Gastroesophageal sphincter (tissue), 4 donors: ENCODE measurements around the gene CHRNB2. TPM values are rescaled to one million over a fixed set of nuclear protein-coding genes. Genes with fewer than 3 reads are reported as not detected.

Source experiments
- ATAC-seq: fragments of 150-250 bp; one replicate; pipeline ENCODE4 v1.9.1; 2016; ENCODE audit warnings: mild to moderate bottlenecking, moderate library complexity
- H3K27ac ChIP-seq, 4 donors: fragments of 200-600 bp; sonication (generic) in 3 of 4; 1 replicate in 3 of 4; 2 replicates in 1 of 4; pipeline ENCODE4 v1.5.1; 2016 to 2019
- H3K27me3 ChIP-seq: fragments of 200-600 bp; sonication (generic); one replicate; pipeline ENCODE4 v1.5.1; 2019
- H3K36me3 ChIP-seq, 2 donors: fragments of 200-600 bp; sonication (generic); one replicate each; pipeline ENCODE4 v1.5.1; 2019; ENCODE audit warnings: control low read depth in 1 of 2
- H3K4me1 ChIP-seq, 3 donors: fragments of 200-600 bp; sonication (generic); 1 replicate in 2 of 3; 2 replicates in 1 of 3; pipeline ENCODE4 v1.5.1; 2016 to 2019; ENCODE audit warnings: control low read depth in 2 of 3
- H3K4me3 ChIP-seq, 2 donors: fragments of 200-600 bp; sonication (generic); one replicate each; pipeline ENCODE4 v1.5.1; 2019; ENCODE audit warnings: mild to moderate bottlenecking in 1 of 2, moderate library complexity in 1 of 2
- H3K9me3 ChIP-seq, 3 donors: fragments of 200-600 bp; sonication (generic); one replicate each; pipeline ENCODE4 v1.5.1; 2017 to 2019; ENCODE audit warnings: control low read depth in 2 of 3
- EP300 ChIP-seq: sonication (generic); formaldehyde crosslinking; IDR thresholded peaks from one replicate; pipeline ENCODE4 v1.6.1; 2017; ENCODE audit warnings: antibody characterized with exemption, mild to moderate bottlenecking
- POLR2A ChIP-seq, 2 donors: fragments of 450-650 bp; IDR thresholded peaks; one replicate each; pipeline ENCODE4 v1.6.1; 2017; ENCODE audit warnings: antibody characterized with exemption in 2 of 2, mild to moderate bottlenecking in 2 of 2, moderate library complexity in 1 of 2
- POLR2AphosphoS5 ChIP-seq: sonication (generic); formaldehyde crosslinking; IDR thresholded peaks from one replicate; pipeline ENCODE4 v1.6.1; 2017; ENCODE audit warnings: antibody characterized with exemption
- WGBS, 2 donors: methylation state at CpG; one replicate each; pipeline ENCODE4 v1.1.5; 2018; ENCODE audit warnings: low coverage in 1 of 2; 5-methylcytosine and 5-hydroxymethylcytosine counted together
- total RNA-seq, 4 donors: library from RNA; depleted of rRNA; stranded (reverse); fragments of >200 nt; gene quantifications; one replicate each; pipeline ENCODE4 v1.1.0, GENCODE V29; 2016
- TF ChIP-seq, protein P1 (sequence below), 4 experiments: fragments of 200-600 bp in 2 of 4; fragments of 450-650 bp in 2 of 4; sonication (generic) in 1 of 4; IDR thresholded peaks; one replicate each; pipeline ENCODE4 v1.5.1; 2017 to 2019; ENCODE audit warnings: antibody characterized with exemption in 4 of 4, mild to moderate bottlenecking in 2 of 4, moderate library complexity in 2 of 4

Gene CHRNB2
- total RNA-seq, 4 donors from 2014 or later: 0.08 to 0.45 (median 0.13) TPM; not detected in 1

DNA sequence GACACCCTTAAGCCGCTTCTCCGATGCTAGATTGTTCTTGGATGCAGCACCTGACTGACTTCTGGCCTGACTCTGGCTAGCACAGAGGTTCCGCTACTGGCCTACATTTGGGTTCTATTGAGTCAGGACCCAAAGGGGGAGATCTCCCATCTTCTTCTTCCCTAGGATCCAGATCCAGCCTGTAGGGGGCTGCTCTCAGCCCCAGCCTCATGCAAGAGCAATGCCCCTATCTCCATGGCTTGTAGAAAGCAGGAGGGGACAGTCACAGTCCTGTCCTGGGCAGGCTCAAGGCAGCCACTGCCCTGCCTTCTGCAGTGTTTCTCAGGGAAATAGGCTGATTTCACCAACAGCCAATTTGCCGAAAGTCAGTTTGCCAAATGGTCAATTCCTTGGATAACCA lies 46.7 kb downstream of the CHRNB2 start:
- TF ChIP-seq EP300: no peak
- no peak for TF ChIP-seq POLR2A (IDR thresholded peaks at IDR 0.05)
- TF ChIP-seq, protein P1, sequence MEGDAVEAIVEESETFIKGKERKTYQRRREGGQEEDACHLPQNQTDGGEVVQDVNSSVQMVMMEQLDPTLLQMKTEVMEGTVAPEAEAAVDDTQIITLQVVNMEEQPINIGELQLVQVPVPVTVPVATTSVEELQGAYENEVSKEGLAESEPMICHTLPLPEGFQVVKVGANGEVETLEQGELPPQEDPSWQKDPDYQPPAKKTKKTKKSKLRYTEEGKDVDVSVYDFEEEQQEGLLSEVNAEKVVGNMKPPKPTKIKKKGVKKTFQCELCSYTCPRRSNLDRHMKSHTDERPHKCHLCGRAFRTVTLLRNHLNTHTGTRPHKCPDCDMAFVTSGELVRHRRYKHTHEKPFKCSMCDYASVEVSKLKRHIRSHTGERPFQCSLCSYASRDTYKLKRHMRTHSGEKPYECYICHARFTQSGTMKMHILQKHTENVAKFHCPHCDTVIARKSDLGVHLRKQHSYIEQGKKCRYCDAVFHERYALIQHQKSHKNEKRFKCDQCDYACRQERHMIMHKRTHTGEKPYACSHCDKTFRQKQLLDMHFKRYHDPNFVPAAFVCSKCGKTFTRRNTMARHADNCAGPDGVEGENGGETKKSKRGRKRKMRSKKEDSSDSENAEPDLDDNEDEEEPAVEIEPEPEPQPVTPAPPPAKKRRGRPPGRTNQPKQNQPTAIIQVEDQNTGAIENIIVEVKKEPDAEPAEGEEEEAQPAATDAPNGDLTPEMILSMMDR (IDR thresholded peaks at IDR 0.05): no peak
- no peak for TF ChIP-seq POLR2AphosphoS5
- Histone ChIP-seq H3K36me3 (peaks cover 0 to 7% of the 10 kb centered on the region in 2 donors), H3K27me3 (no peaks in the 10 kb centered on the region), H3K27ac (no peak overlapping the region), H3K9me3 (no peaks in the 10 kb centered on the region), H3K4me3 (no peak overlapping the region), H3K4me1 (peaks cover 0 to 25% (median 0%) of the 10 kb centered on the region in 3 donors)
- WGBS, 2 donors: 92 to 98% methylated on average over 4 of the region's 4 CpGs
- ATAC-seq: no peak

DNA sequence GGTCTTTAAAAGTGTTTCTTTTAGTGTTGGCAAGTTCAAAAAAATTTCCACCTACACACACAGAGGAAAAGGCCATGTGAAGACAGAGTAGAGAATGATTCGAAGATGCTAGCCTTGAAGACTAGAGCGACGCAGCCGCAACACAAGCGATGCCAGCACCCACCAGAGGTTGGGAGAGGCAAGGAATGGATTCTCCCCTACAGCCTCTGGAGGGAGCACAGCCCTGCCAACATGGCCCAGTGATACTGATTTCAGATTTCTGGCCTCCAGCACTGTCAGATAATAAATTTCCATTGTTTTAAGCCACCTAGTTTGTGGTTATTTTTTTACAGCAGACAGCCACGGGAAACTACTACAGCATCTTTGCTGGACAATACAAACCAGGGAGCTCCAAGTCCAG lies 47.3 kb downstream of the CHRNB2 start:
- Histone ChIP-seq H3K4me3 (no peak overlapping the region), H3K27me3 (no peaks in the 10 kb centered on the region), H3K4me1 (peaks cover 0 to 22% (median 0%) of the 10 kb centered on the region in 3 donors), H3K27ac (no peak overlapping the region), H3K36me3 (peaks cover 0 to 7% of the 10 kb centered on the region in 2 donors), H3K9me3 (no peaks in the 10 kb centered on the region)
- no peak for ATAC-seq
- no peak for TF ChIP-seq POLR2AphosphoS5
- TF ChIP-seq, protein P1 (IDR thresholded peaks at IDR 0.05): no peak
- no peak for TF ChIP-seq EP300
- TF ChIP-seq POLR2A (IDR thresholded peaks at IDR 0.05): no peak
- WGBS, 2 donors: 59 to 61% methylated on average over 3 to 6 of the region's 6 CpGs

DNA sequence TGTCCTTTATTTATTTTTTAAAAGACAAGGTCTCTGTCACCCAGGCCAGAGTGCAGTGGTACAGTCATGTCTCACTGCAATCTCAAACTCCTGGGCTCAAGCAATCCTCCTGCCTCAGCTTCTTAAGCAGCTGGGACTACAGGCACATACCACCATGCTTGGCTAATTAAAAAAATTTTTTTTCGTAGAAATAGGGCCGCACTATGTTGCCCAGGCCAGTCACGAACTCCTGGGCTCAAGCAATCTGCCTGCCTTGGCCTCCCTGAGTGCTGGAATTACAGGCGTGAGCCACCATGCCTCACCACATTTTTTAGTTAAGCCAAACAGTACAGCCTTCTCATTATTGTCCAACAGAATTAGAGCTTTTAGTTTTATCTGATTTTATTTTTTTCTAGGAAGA lies 47.8 kb downstream of the CHRNB2 start:
- H3K27me3 ChIP-seq: no peaks in the 10 kb centered on the region
- H3K4me3 ChIP-seq: no peak overlapping the region
- TF ChIP-seq, protein P1 (IDR thresholded peaks at IDR 0.05): no peak
- TF ChIP-seq POLR2A (IDR thresholded peaks at IDR 0.05) (no peak), POLR2AphosphoS5 (no peak), EP300 (no peak)
- no peak overlapping the region for H3K27ac ChIP-seq
- H3K36me3 ChIP-seq: peaks cover 0 to 7% of the 10 kb centered on the region in 2 donors
- ATAC-seq: no peak
- peaks cover 0 to 23% (median 0%) of the 10 kb centered on the region in 3 donors for H3K4me1 ChIP-seq
- 84 to 96% methylated on average over 4 of the region's 4 CpGs for WGBS, 2 donors
- no peaks in the 10 kb centered on the region for H3K9me3 ChIP-seq

DNA sequence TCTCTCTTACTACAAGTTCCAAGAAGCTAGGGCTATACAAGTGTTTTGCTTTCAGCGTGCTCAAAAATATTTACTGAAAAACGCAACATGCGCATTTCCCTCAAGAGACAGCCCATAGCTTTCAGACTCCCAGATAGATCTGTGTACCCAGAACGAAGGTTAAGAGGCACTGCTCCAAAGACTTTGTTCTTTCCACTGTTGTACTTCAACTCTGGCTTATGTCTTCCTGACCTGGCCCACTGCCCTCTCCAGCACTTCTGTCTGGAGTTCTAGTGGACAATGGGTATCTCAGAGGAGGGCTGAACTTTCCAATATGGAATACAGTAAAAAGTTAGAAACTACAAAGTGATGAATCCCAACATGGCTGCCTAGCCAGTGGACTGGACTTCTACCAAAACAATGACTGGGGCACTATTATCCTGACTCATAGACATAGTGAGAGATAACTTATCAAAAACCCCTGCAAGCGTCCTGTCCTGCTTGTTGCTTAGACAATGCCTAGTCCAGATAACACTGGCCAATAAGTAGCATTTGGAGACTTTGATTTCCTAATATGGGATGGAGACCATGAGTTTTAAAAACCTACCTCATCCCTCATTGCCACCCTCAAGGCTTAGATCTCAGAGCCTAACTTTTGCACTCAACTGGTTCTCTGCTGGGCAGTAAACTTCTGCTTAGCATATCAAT lies 49.2 kb downstream of the CHRNB2 start:
- H3K36me3 ChIP-seq: peaks cover 0 to 7% of the 10 kb centered on the region in 2 donors
- no peaks in the 10 kb centered on the region for H3K27me3 ChIP-seq
- H3K4me3 ChIP-seq: no peak overlapping the region
- no peaks in the 10 kb centered on the region for H3K9me3 ChIP-seq
- H3K27ac ChIP-seq: no peak overlapping the region
- TF ChIP-seq POLR2A (IDR thresholded peaks at IDR 0.05) (no peak), POLR2AphosphoS5 (no peak), EP300 (no peak)
- TF ChIP-seq, protein P1 (IDR thresholded peaks at IDR 0.05): no peak
- 74 to 78% methylated on average over 5 of the region's 5 CpGs for WGBS, 2 donors
- ATAC-seq: no peak
- H3K4me1 ChIP-seq: peaks cover 0 to 23% (median 0%) of the 10 kb centered on the region in 3 donors
